GM13976 (cell line): Measurements from ENCODE around the gene GJB4.

Experiments used
- DNase-seq: peaks from one replicate; pipeline ENCODE4 v3.0.0; 2012; ENCODE audit warnings: low spot score
- in situ Hi-C: fragments of 300-500 bp; cut with MboI; formaldehyde crosslinking; loops from one replicate; pipeline ENCODE4 v1.12.0; 2022; ENCODE audit warnings: low sequenced_read_pairs, mixed read lengths, inconsistent platforms; ENCODE audit not compliant: unreplicated experiment
- TF ChIP-seq, protein P1 (sequence below): IDR thresholded peaks from 2 replicates; pipeline ENCODE4 v1.5.1; 2012; ENCODE audit warnings: borderline replicate concordance, mild to moderate bottlenecking; ENCODE audit not compliant: insufficient read depth; ENCODE audit errors: extremely low read depth, missing control alignments, control extremely low read depth

Gene GJB4

DNA sequence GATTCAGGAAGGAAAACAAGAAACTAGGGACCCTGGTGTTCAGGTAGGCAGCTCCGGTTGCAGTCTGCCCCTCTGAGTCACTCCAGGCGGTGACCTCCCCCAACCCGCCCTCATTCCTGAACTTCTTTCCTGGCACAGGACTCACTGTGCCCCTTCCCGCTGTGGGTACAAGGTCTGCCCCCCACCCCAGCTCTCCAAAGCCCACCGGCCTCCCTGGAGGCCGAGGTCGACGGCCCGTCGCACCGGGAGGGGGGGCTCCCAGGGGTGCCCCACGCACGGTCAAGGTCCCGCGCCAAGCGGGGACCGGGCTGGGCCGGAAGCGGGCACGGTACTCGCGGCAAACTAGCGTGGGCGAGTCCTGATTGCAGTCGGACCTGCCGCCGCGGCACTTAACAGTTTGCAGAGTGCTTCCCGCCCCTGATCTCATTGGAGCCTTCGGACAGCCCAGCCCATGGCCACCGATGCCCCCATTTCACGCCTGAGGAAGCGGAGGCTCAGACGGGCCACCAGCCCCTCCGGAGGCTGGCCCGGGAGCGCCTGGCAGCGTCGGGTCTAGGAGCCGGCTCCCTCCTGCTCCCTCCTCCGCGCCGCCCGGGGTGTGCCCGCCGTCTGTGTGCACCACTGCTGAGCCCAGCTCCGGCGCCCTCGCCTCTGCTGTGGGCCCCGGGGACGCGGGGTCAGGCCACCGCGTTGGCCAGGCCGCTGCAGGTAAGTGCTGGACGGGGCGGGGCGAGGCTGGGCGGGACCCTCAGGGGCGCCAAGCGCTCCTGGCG is 21.7 kb downstream of the GJB4 start, which contains the start of gene GJB3:
TSS of gene GJB3 (plus strand) at position 144 of the 773 bp plus-strand sequence. CDS start 3,549 bp downstream, outside the sequence.
- TF ChIP-seq, protein P1, sequence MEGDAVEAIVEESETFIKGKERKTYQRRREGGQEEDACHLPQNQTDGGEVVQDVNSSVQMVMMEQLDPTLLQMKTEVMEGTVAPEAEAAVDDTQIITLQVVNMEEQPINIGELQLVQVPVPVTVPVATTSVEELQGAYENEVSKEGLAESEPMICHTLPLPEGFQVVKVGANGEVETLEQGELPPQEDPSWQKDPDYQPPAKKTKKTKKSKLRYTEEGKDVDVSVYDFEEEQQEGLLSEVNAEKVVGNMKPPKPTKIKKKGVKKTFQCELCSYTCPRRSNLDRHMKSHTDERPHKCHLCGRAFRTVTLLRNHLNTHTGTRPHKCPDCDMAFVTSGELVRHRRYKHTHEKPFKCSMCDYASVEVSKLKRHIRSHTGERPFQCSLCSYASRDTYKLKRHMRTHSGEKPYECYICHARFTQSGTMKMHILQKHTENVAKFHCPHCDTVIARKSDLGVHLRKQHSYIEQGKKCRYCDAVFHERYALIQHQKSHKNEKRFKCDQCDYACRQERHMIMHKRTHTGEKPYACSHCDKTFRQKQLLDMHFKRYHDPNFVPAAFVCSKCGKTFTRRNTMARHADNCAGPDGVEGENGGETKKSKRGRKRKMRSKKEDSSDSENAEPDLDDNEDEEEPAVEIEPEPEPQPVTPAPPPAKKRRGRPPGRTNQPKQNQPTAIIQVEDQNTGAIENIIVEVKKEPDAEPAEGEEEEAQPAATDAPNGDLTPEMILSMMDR = no peak
- no peak for DNase-seq
- in situ Hi-C loops = no loop called here

DNA sequence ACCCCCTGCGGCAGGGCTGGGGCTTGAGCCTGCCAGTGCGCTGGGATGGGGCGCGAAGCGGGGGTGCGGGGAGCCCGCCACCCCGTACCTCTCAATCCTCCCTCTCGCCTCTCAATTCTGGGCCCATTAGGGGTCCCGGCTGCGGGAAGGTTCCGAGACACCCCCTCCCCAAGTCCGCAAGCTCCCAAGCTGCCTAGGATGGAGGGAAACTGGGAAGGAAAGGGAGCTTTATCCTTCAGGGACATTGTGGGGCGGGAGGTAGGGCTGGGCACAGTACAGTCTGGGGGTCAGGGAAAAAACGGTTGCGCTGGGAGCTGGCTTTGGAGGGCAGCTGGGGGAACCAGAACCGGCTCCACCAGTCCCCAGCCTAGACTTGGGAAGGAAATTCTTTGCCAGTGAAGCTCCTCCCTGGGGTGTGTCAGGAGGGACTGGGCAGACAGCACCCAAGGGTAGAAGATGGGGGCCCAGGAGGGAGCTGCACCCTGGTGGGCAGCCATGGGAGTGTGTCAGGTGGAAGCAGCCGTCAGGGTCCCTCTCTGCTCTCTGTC is 22.4 kb downstream of the GJB4 start:
- TF ChIP-seq, protein P1 = no peak
- no peak for DNase-seq
- in situ Hi-C loops = no loop called here

DNA sequence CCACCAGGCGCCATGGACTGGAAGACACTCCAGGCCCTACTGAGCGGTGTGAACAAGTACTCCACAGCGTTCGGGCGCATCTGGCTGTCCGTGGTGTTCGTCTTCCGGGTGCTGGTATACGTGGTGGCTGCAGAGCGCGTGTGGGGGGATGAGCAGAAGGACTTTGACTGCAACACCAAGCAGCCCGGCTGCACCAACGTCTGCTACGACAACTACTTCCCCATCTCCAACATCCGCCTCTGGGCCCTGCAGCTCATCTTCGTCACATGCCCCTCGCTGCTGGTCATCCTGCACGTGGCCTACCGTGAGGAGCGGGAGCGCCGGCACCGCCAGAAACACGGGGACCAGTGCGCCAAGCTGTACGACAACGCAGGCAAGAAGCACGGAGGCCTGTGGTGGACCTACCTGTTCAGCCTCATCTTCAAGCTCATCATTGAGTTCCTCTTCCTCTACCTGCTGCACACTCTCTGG is 25.2 kb downstream of the GJB4 start:
- TF ChIP-seq, protein P1 = no peak
- in situ Hi-C loops = loop anchor here (5.0 kb wide), 1 partner anchor 68 kb away; no protein-coding TSS in a partner anchor
- no peak for DNase-seq

DNA sequence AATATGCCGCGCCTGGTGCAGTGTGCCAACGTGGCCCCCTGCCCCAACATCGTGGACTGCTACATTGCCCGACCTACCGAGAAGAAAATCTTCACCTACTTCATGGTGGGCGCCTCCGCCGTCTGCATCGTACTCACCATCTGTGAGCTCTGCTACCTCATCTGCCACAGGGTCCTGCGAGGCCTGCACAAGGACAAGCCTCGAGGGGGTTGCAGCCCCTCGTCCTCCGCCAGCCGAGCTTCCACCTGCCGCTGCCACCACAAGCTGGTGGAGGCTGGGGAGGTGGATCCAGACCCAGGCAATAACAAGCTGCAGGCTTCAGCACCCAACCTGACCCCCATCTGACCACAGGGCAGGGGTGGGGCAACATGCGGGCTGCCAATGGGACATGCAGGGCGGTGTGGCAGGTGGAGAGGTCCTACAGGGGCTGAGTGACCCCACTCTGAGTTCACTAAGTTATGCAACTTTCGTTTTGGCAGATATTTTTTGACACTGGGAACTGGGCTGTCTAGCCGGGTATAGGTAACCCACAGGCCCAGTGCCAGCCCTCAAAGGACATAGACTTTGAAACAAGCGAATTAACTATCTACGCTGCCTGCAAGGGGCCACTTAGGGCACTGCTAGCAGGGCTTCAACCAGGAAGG is 25.8 kb downstream of the GJB4 start:
- TF ChIP-seq, protein P1 = no peak
- in situ Hi-C loops = loop anchor here (5.0 kb wide), 1 partner anchor 67 kb away; no protein-coding TSS in a partner anchor
- no peak for DNase-seq

DNA sequence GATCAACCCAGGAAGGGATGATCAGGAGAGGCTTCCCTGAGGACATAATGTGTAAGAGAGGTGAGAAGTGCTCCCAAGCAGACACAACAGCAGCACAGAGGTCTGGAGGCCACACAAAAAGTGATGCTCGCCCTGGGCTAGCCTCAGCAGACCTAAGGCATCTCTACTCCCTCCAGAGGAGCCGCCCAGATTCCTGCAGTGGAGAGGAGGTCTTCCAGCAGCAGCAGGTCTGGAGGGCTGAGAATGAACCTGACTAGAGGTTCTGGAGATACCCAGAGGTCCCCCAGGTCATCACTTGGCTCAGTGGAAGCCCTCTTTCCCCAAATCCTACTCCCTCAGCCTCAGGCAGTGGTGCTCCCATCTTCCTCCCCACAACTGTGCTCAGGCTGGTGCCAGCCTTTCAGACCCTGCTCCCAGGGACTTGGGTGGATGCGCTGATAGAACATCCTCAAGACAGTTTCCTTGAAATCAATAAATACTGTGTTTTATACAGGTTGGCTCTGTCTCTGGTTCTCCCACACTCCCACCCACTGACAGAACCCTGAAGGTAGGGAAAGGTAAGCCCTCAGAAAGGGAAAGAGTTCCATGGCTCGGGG is 26.4 kb downstream of the GJB4 start:
- in situ Hi-C loops = loop anchor here (5.0 kb wide), 1 partner anchor 66 kb away; no protein-coding TSS in a partner anchor
- TF ChIP-seq, protein P1 = no peak
- no peak for DNase-seq
